Prostate gland (tissue), 2 donors: ENCODE data around the gene ARHGAP24.

Source experiments
- CTCF ChIP-seq, 4 experiments: fragments of 200-600 bp in 2 of 4; fragments of 450-650 bp in 2 of 4; sonication (generic) in 2 of 4; IDR thresholded peaks; 1 replicate in 3 of 4; 2 replicates in 1 of 4; pipeline ENCODE4 v1.5.1; 2016 to 2019; ENCODE audit warnings: antibody characterized with exemption in 4 of 4, mild to moderate bottlenecking in 2 of 4, moderate library complexity in 2 of 4
- POLR2A ChIP-seq: fragments of 450-650 bp; IDR thresholded peaks from one replicate; pipeline ENCODE4 v1.6.1; 2016; ENCODE audit warnings: antibody characterized with exemption, mild to moderate bottlenecking
- POLR2AphosphoS5 ChIP-seq: sonication (generic); formaldehyde crosslinking; IDR thresholded peaks from one replicate; pipeline ENCODE4 v1.6.1; 2017; ENCODE audit warnings: antibody characterized with exemption

DNA sequence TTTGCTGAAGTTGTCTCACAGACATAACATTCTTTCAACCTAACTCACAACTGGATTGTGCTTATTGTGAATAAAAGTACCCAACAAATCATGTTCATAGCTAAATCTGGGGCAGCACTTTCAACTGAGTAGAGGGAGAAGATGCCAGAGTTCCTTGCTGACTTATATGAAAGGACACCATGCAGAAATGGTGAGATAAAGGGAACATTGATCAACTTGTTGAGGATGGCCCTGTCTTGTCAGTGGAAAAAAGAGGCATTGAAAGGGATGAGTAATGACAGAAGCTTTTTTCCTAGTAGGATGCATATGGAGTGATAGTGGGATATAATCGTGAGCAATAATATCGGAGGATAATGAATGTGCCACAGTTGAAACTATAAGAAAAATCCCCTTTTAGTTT, 221.7 kb downstream of the ARHGAP24 start:
- no peak for TF ChIP-seq POLR2AphosphoS5
- TF ChIP-seq POLR2A: no peak
- TF ChIP-seq CTCF (IDR thresholded peaks at IDR 0.05): no peak
